CD4-positive, alpha-beta T cell treated with Interleukin-15 for 1 hour (primary cell): ENCODE data around the gene ZC3H14.

Experiments
- DNase-seq: peaks from one replicate; pipeline ENCODE4 v3.0.0-alpha.2; 2020

The ZC3H14 gene

GRCh38 chr14:88551980-88552431, 10.8 kb upstream of the ZC3H14 start:
- DNase-seq: no peak

- DNase-seq: no peak
These were observed 10.0 kb upstream of the ZC3H14 start for GRCh38 chr14:88552876-88553275.

GRCh38 chr14:88553886-88554456, 8.9 kb upstream of the ZC3H14 start:
- DNase-seq: no peak

- no peak for DNase-seq
These were observed 8.2 kb upstream of the ZC3H14 start, which contains the start of gene PTPN21 for GRCh38 chr14:88554457-88555286. Gene PTPN21 (minus strand): TSS chr14:88555007. CDS start chr14:88550417, 4,590 bp downstream.

- DNase-seq: no peak
These were observed 6.3 kb upstream of the ZC3H14 start for GRCh38 chr14:88556581-88556980.

- DNase-seq: no peak
These were observed 3.0 kb upstream of the ZC3H14 start for GRCh38 chr14:88559852-88560251.

- DNase-seq: no peak
These were observed 356 bp upstream of the ZC3H14 start for GRCh38 chr14:88562532-88562830.

GRCh38 chr14:88563845-88564244, 1.0 kb downstream of the ZC3H14 start:
- no peak for DNase-seq

- no peak for DNase-seq
These were observed 2.6 kb downstream of the ZC3H14 start for GRCh38 chr14:88565427-88565826.

GRCh38 chr14:88568196-88568595, 5.4 kb downstream of the ZC3H14 start:
- no peak for DNase-seq

- no peak for DNase-seq
These were observed 9.3 kb downstream of the ZC3H14 start for GRCh38 chr14:88572117-88572516.

GRCh38 chr14:88576222-88576621, 13.4 kb downstream of the ZC3H14 start:
- DNase-seq: no peak

- DNase-seq: no peak
These were observed 21.6 kb downstream of the ZC3H14 start for GRCh38 chr14:88584451-88584850.

GRCh38 chr14:88588081-88588480, 25.2 kb downstream of the ZC3H14 start:
- DNase-seq: no peak

GRCh38 chr14:88590173-88590572, 27.3 kb downstream of the ZC3H14 start:
- DNase-seq: no peak

- DNase-seq: no peak
These were observed 29.2 kb downstream of the ZC3H14 start for GRCh38 chr14:88592031-88592430.

GRCh38 chr14:88597038-88597437, 34.2 kb downstream of the ZC3H14 start:
- no peak for DNase-seq

GRCh38 chr14:88597601-88598000, 34.8 kb downstream of the ZC3H14 start:
- no peak for DNase-seq

GRCh38 chr14:88598097-88598675, 35.3 kb downstream of the ZC3H14 start:
- no peak for DNase-seq

- DNase-seq: no peak
These were observed 36.5 kb downstream of the ZC3H14 start for GRCh38 chr14:88599326-88599725.

- DNase-seq: no peak
These were observed 37.1 kb downstream of the ZC3H14 start for GRCh38 chr14:88599761-88600439.

GRCh38 chr14:88604212-88604611, 41.4 kb downstream of the ZC3H14 start:
- DNase-seq: no peak

- DNase-seq: no peak
These were observed 42.8 kb downstream of the ZC3H14 start for GRCh38 chr14:88605594-88605993.

GRCh38 chr14:88607829-88608228, 45.0 kb downstream of the ZC3H14 start:
- DNase-seq: no peak
